Tibial artery (tissue), 4 donors: ENCODE results near the gene TNFSF8.

Experiments used
- DNase-seq, 2 donors: peaks; one replicate each; pipeline ENCODE4 v3.0.0-alpha.2; 2019
- H3K27ac ChIP-seq, 2 donors: fragments of 200-600 bp; sonication (generic) in 1 of 2; 1 replicate in 1 of 2; 2 replicates in 1 of 2; pipeline ENCODE4 v1.5.1; 2018 to 2019; ENCODE audit warnings: mild to moderate bottlenecking in 1 of 2
- H3K27me3 ChIP-seq, 2 donors: fragments of 200-600 bp; sonication (generic) in 1 of 2; one replicate each; pipeline versions ENCODE4 v1.5.1 to v1.6.0; 2016 to 2019
- H3K36me3 ChIP-seq, 3 donors: fragments of 200-600 bp; sonication (generic) in 2 of 3; one replicate each; pipeline ENCODE4 v1.5.1; 2016 to 2019; ENCODE audit warnings: mild to moderate bottlenecking in 2 of 3
- H3K4me1 ChIP-seq, 4 donors: fragments of 200-600 bp; sonication (generic) in 2 of 4; 1 replicate in 3 of 4; 2 replicates in 1 of 4; pipeline ENCODE4 v1.5.1; 2016 to 2019
- H3K4me3 ChIP-seq, 2 donors: fragments of 200-600 bp; sonication (generic) in 1 of 2; 1 replicate in 1 of 2; 2 replicates in 1 of 2; pipeline ENCODE4 v1.5.1; 2018 to 2019; ENCODE audit warnings: mild to moderate bottlenecking in 2 of 2
- H3K9me3 ChIP-seq, 3 donors: fragments of 200-600 bp; sonication (generic) in 1 of 3; one replicate each; pipeline ENCODE4 v1.5.1; 2016 to 2019
- intact Hi-C: fragments of 100-400 bp; cut with DNase I; formaldehyde crosslinking; loops from one replicate; pipeline ENCODE4 v1.15.0; 2023; ENCODE audit warnings: low total_unique reads
- TF ChIP-seq, protein P1 (sequence below), 2 experiments: fragments of 200-600 bp in 1 of 2; fragments of 450-650 bp in 1 of 2; IDR thresholded peaks; one replicate each; pipeline ENCODE4 v1.5.1; 2017 to 2019; ENCODE audit warnings: antibody characterized with exemption in 2 of 2, mild to moderate bottlenecking in 1 of 2, moderate library complexity in 1 of 2

The TNFSF8 gene

GRCh38 chr9:114919611-114920010, 10.8 kb downstream of the TNFSF8 start:
- no peaks in the 10 kb centered on the region for H3K4me1 ChIP-seq
- DNase-seq: no peak
- intact Hi-C loops: no loop called here
- no peaks in the 10 kb centered on the region for H3K27me3 ChIP-seq
- no peak overlapping the region for H3K4me3 ChIP-seq
- no peak overlapping the region for H3K27ac ChIP-seq
- H3K36me3 ChIP-seq: no peaks in the 10 kb centered on the region
- TF ChIP-seq, protein P1, sequence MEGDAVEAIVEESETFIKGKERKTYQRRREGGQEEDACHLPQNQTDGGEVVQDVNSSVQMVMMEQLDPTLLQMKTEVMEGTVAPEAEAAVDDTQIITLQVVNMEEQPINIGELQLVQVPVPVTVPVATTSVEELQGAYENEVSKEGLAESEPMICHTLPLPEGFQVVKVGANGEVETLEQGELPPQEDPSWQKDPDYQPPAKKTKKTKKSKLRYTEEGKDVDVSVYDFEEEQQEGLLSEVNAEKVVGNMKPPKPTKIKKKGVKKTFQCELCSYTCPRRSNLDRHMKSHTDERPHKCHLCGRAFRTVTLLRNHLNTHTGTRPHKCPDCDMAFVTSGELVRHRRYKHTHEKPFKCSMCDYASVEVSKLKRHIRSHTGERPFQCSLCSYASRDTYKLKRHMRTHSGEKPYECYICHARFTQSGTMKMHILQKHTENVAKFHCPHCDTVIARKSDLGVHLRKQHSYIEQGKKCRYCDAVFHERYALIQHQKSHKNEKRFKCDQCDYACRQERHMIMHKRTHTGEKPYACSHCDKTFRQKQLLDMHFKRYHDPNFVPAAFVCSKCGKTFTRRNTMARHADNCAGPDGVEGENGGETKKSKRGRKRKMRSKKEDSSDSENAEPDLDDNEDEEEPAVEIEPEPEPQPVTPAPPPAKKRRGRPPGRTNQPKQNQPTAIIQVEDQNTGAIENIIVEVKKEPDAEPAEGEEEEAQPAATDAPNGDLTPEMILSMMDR (IDR thresholded peaks at IDR 0.05): no peak
- no peaks in the 10 kb centered on the region for H3K9me3 ChIP-seq

GRCh38 chr9:114916481-114916880, 13.9 kb downstream of the TNFSF8 start:
- TF ChIP-seq, protein P1 (IDR thresholded peaks at IDR 0.05): no peak
- Histone ChIP-seq H3K27me3 (no peaks in the 10 kb centered on the region), H3K27ac (no peak overlapping the region), H3K9me3 (no peaks in the 10 kb centered on the region), H3K4me1 (no peaks in the 10 kb centered on the region), H3K36me3 (no peaks in the 10 kb centered on the region), H3K4me3 (no peak overlapping the region)
- intact Hi-C loops: no loop called here
- DNase-seq: no peak

GRCh38 chr9:114914139-114914538, 16.3 kb downstream of the TNFSF8 start:
- TF ChIP-seq, protein P1 (IDR thresholded peaks at IDR 0.05): no peak
- no peaks in the 10 kb centered on the region for H3K27me3 ChIP-seq
- no peak overlapping the region for H3K4me3 ChIP-seq
- H3K27ac ChIP-seq: no peak overlapping the region
- H3K9me3 ChIP-seq: no peaks in the 10 kb centered on the region
- no peaks in the 10 kb centered on the region for H3K4me1 ChIP-seq
- DNase-seq: no peak
- intact Hi-C loops: loop anchor here (5.0 kb wide), 1 partner anchor 177 kb away; no protein-coding TSS in a partner anchor
- no peaks in the 10 kb centered on the region for H3K36me3 ChIP-seq

GRCh38 chr9:114913656-114914055, 16.7 kb downstream of the TNFSF8 start:
- Histone ChIP-seq H3K4me1 (no peaks in the 10 kb centered on the region), H3K36me3 (no peaks in the 10 kb centered on the region), H3K9me3 (no peaks in the 10 kb centered on the region), H3K4me3 (no peak overlapping the region), H3K27ac (no peak overlapping the region), H3K27me3 (no peaks in the 10 kb centered on the region)
- intact Hi-C loops: loop anchor here (5.0 kb wide), 1 partner anchor 176 kb away; no protein-coding TSS in a partner anchor
- no peak for DNase-seq
- TF ChIP-seq, protein P1 (IDR thresholded peaks at IDR 0.05): no peak

DNA sequence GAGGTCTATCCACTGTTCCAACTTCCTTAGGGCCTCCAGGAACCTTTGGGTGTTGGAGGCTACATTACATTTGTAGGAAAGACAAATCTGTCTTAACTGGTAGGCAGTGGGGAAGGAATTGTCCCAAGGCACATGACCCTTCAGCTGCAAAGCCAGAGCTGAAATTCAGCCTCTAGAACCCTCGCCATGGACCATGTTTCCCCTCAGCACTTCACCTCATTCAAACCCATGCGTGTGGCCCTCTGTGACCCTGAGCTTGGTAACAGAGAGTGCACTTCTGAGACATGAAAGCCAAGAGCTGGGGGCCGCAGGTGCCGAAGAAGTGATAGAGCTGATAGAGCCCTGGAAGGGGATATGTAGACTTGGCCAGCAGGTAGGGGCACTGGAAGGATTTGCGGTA, 17.2 kb downstream of the TNFSF8 start:
- no peak overlapping the region for H3K27ac ChIP-seq
- DNase-seq: no peak
- no peaks in the 10 kb centered on the region for H3K9me3 ChIP-seq
- H3K4me1 ChIP-seq: no peaks in the 10 kb centered on the region
- H3K27me3 ChIP-seq: no peaks in the 10 kb centered on the region
- H3K36me3 ChIP-seq: no peaks in the 10 kb centered on the region
- TF ChIP-seq, protein P1 (IDR thresholded peaks at IDR 0.05): no peak
- intact Hi-C loops: loop anchor here (5.0 kb wide), 1 partner anchor 176 kb away; no protein-coding TSS in a partner anchor
- H3K4me3 ChIP-seq: no peak overlapping the region
